C4-2B (cell line): ENCODE results near the gene ZNF142.

Experiments
- CTCF ChIP-seq: fragments of 450-650 bp; conservative IDR thresholded peaks from 2 replicates; pipeline ENCODE4 v1.5.1; 2017; ENCODE audit warnings: mild to moderate bottlenecking
- ZFX ChIP-seq: fragments of 450-650 bp; IDR thresholded peaks from 2 replicates; pipeline ENCODE4 v1.6.1; 2017

GRCh38 chr2:218662377-218662776 lies 3.0 kb upstream of the ZNF142 start:
- TF ChIP-seq CTCF (no peak), ZFX (no peak)
